HCT116 (cell line): ENCODE data around the gene C10orf90. TPM values are rescaled to one million over a fixed set of nuclear protein-coding genes. Genes with fewer than 3 reads are reported as not detected.

Experiments
- ATAC-seq: fragments of 200-7000 bp; cut with Tn5 transposase; 2 replicates; pipeline ENCODE4 v1.9.1; 2020; ENCODE audit warnings: mild to moderate bottlenecking, moderate library complexity
- BruUV-seq: library from RNA; stranded (reverse); fragments of 400-500 nt; replicated peaks from 2 replicates; lab custom pipeline; 2021; lab: Mats Ljungman, UMichigan
- CTCF ChIA-PET: fragments of 300-600 bp; sonication (Branson Sonifier 250); formaldehyde crosslinking; loops from one replicate; lab custom pipeline; 2021; ENCODE audit warnings: antibody characterized with exemption; lab: Charles Lee
- POLR2A ChIA-PET: fragments of 300-600, 350-600 bp; sonication (Branson Sonifier 250); formaldehyde crosslinking; loops from one replicate; lab custom pipeline; 2021; ENCODE audit warnings: antibody characterized with exemption; lab: Charles Lee
- RAD21 ChIA-PET, 2 experiments: fragments of 300-600 bp; sonication (Branson Sonifier 250); formaldehyde crosslinking; loops; one replicate each; lab custom pipeline; 2023; ENCODE audit warnings: low total read pairs in 2 of 2; ENCODE audit not compliant: uncharacterized antibody in 2 of 2, unreplicated experiment in 2 of 2, low non-redundant PET in 1 of 2; lab: Charles Lee
- DNase-seq: peaks from one replicate; pipeline ENCODE4 v3.0.0-alpha.2; 2010; ENCODE audit warnings: low read depth, low spot score
- H2AFZ ChIP-seq: fragments of 200-600 bp; shearing (Covaris generic), sonication (generic); 2 replicates; pipeline ENCODE4 v1.6.1; 2017; ENCODE audit warnings: low read depth, mixed run types, mixed read lengths, antibody characterized with exemption, low read length; ENCODE audit not compliant: poor library complexity, severe bottlenecking
- H3K27ac ChIP-seq: 2 replicates; pipeline ENCODE4 v1.5.1; 2012; ENCODE audit warnings: low read depth, low read length
- H3K27me3 ChIP-seq: fragments of 200-600 bp; sonication (generic); 2 replicates; pipeline ENCODE4 v1.6.1; 2016; ENCODE audit warnings: mixed run types, low read length, mixed read lengths; ENCODE audit not compliant: insufficient read depth
- H3K36me3 ChIP-seq, 2 experiments: fragments of 200-500 bp in 1 of 2; fragments of 200-600 bp in 1 of 2; sonication (Bioruptor generic) in 1 of 2; sonication (generic) in 1 of 2; 2 replicates each; pipeline versions ENCODE4 v1.5.1 to v1.6.1; 2014 to 2016; ENCODE audit warnings: low read length in 2 of 2, inconsistent platforms in 1 of 2, mixed read lengths in 1 of 2, mixed run types in 1 of 2; ENCODE audit not compliant: insufficient read depth in 2 of 2, control insufficient read depth in 1 of 2
- H3K4me1 ChIP-seq, 2 experiments: fragments of 200-600 bp in 1 of 2; sonication (generic) in 1 of 2; 2 replicates each; pipeline versions ENCODE4 v1.5.1 to v1.6.1; 2012 to 2017; ENCODE audit warnings: low read length in 2 of 2, inconsistent platforms in 1 of 2, mild to moderate bottlenecking in 1 of 2, mixed read lengths in 1 of 2, mixed run types in 1 of 2, moderate library complexity in 1 of 2; ENCODE audit not compliant: insufficient read depth in 2 of 2, control insufficient read depth in 1 of 2
- H3K4me2 ChIP-seq: fragments of 200-600 bp; sonication (generic); 2 replicates; pipeline ENCODE4 v1.6.1; 2017; ENCODE audit warnings: mixed run types, low read length, mixed read lengths
- H3K4me3 ChIP-seq, 2 experiments: fragments of 200-600 bp in 1 of 2; sonication (generic) in 1 of 2; replicated peaks in 1 of 2; 2 replicates each; pipeline ENCODE4 v1.5.1; 2011 to 2016; ENCODE audit warnings: low read length in 2 of 2, control low read depth in 1 of 2, low read depth in 1 of 2, mild to moderate bottlenecking in 1 of 2, mixed read lengths in 1 of 2, mixed run types in 1 of 2
- H3K79me2 ChIP-seq: fragments of 200-600 bp; sonication (generic); 2 replicates; pipeline ENCODE4 v1.6.1; 2017; ENCODE audit warnings: mild to moderate bottlenecking, mixed run types, low read length, moderate library complexity, mixed read lengths; ENCODE audit not compliant: insufficient read depth
- H3K9ac ChIP-seq: fragments of 200-600 bp; sonication (generic); 2 replicates; pipeline ENCODE4 v1.6.1; 2016; ENCODE audit warnings: low read length, mixed read lengths
- H3K9me2 ChIP-seq: fragments of 200-600 bp; sonication (generic), shearing (Covaris generic); 2 replicates; pipeline ENCODE4 v1.6.1; 2017; ENCODE audit warnings: mixed run types, mild to moderate bottlenecking, moderate library complexity; ENCODE audit not compliant: insufficient read depth
- H3K9me3 ChIP-seq, 2 experiments: fragments of 200-500 bp in 1 of 2; fragments of 200-600 bp in 1 of 2; sonication (Bioruptor generic) in 1 of 2; sonication (generic) in 1 of 2; 2 replicates each; pipeline ENCODE4 v1.6.1; 2014 to 2017; ENCODE audit warnings: low read length in 2 of 2, mixed read lengths in 2 of 2, inconsistent platforms in 1 of 2, low read depth in 1 of 2, mild to moderate bottlenecking in 1 of 2, mixed run types in 1 of 2, moderate library complexity in 1 of 2; ENCODE audit not compliant: control insufficient read depth in 1 of 2, insufficient read depth in 1 of 2
- H4K20me1 ChIP-seq: fragments of 200-600 bp; sonication (generic), shearing (Covaris generic); 2 replicates; pipeline ENCODE4 v1.6.1; 2017; ENCODE audit warnings: mixed run types, mild to moderate bottlenecking, moderate library complexity; ENCODE audit not compliant: insufficient read depth
- ATF3 ChIP-seq: IDR thresholded peaks from 2 replicates; pipeline ENCODE4 v1.6.1; 2012
- CEBPB ChIP-seq: IDR thresholded peaks from 2 replicates; pipeline ENCODE4 v1.6.1; 2012; ENCODE audit warnings: low read depth
- EGR1 ChIP-seq: IDR thresholded peaks from 2 replicates; pipeline ENCODE4 v1.6.1; 2012; ENCODE audit warnings: low read depth
- EZH2phosphoT487 ChIP-seq: fragments of 200-600 bp; IDR thresholded peaks from 2 replicates; pipeline ENCODE4 v1.6.1; 2018; ENCODE audit warnings: antibody characterized with exemption, borderline replicate concordance
- JUND ChIP-seq: IDR thresholded peaks from 2 replicates; pipeline ENCODE4 v1.6.1; 2012
- MAX ChIP-seq: IDR thresholded peaks from 2 replicates; pipeline ENCODE4 v1.6.1; 2012
- POLR2A ChIP-seq: IDR thresholded peaks from 2 replicates; pipeline ENCODE4 v1.7.0; 2011; ENCODE audit warnings: borderline replicate concordance; ENCODE audit not compliant: insufficient read depth, insufficient read length; ENCODE audit errors: extremely low read depth
- POLR2AphosphoS5 ChIP-seq: IDR thresholded peaks from 2 replicates; pipeline ENCODE4 v1.6.1; 2011; ENCODE audit warnings: mild to moderate bottlenecking, low read depth, low read length, moderate library complexity
- REST ChIP-seq: IDR thresholded peaks from 2 replicates; pipeline ENCODE4 v1.6.1; 2012; ENCODE audit warnings: low read depth
- SIN3A ChIP-seq: IDR thresholded peaks from 2 replicates; pipeline ENCODE4 v1.6.1; 2012; ENCODE audit warnings: low read depth
- SRF ChIP-seq: IDR thresholded peaks from 2 replicates; pipeline ENCODE4 v1.6.1; 2012; ENCODE audit warnings: low read depth
- ZNF274 ChIP-seq: fragments of 200-500 bp; sonication (Bioruptor generic); IDR thresholded peaks from 2 replicates; pipeline ENCODE4 v1.6.1; 2014; ENCODE audit warnings: mild to moderate bottlenecking, low read depth, low read length, inconsistent platforms
- intact Hi-C: fragments of 100-400 bp; cut with micrococcal nuclease; formaldehyde crosslinking; loops from 2 replicates; pipeline ENCODE4 v1.10.0; 2022
- total RNA-seq: library from RNA; stranded (reverse); gene quantifications from one replicate; pipeline ENCODE4 v1.2.1, GENCODE V29; 2021; ENCODE audit not compliant: unreplicated experiment
- TF ChIP-seq, protein P1 (sequence below): IDR thresholded peaks from 2 replicates; pipeline ENCODE4 v1.6.1; 2011; ENCODE audit warnings: mild to moderate bottlenecking, low read length, moderate library complexity; ENCODE audit not compliant: insufficient replicate concordance; ENCODE audit errors: extremely low read depth

C10orf90 gene
- total RNA-seq, 1 experiment from 2014 or later, result not detected

DNA sequence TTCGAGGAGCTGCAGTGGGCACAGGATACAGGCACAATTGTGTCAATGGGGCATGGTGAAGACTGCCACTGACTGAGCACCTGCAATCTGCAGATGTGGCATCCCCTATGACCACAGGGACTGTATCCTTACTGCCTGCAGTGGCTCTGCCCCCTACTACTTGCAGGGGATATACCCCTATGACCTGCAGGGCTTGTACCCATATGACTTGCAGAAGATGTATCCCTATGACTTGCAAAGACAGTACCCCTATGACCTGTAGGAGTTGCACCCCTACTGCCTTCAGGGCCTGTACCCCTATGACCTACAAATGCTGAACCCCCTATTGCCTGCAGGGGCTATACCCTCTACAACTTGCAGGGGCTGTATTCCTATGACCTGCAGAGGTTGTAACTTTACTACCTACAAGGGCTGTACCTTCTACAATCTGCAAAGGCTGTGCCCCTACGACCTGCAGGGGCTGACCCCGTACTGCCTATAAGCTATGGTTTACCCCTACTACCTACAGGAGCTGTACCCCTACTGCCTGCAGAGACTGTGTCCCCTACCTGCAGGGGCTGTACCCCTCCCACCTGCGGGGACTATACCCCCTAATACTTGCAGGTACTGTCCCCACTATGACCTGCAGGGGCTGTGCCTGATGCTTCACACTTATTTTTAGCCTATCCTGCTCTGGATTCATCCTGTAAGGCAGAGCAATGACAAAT, 216.3 kb downstream of the C10orf90 start:
- Histone ChIP-seq H3K9me3 (no peaks in the 10 kb centered on the region), H2AFZ (no peak overlapping the region), H3K27ac (no peak overlapping the region), H4K20me1 (no peaks in the 10 kb centered on the region), H3K9me2 (no peaks in the 10 kb centered on the region), H3K79me2 (no peaks in the 10 kb centered on the region), H3K4me1 (peaks cover 0 to under 1% of the 10 kb centered on the region in 2 experiments; a peak in 1 of 4 replicates), H3K4me3 (no peak overlapping the region), H3K27me3 (peaks cover 72% of the 10 kb centered on the region), H3K4me2 (no peak overlapping the region), H3K9ac (no peak overlapping the region), H3K36me3 (no peaks in the 10 kb centered on the region)
- DNase-seq (no peak), ATAC-seq (no peak)
- no peak for TF ChIP-seq POLR2A
- TF ChIP-seq ZNF274, result no peak
- TF ChIP-seq CEBPB, result no peak
- no peak for TF ChIP-seq JUND
- TF ChIP-seq POLR2AphosphoS5, result no peak
- POLR2A ChIA-PET, result no interaction called here
- no TSS peak for BruUV-seq
- intact Hi-C loops, result no loop called here
- RAD21 ChIA-PET, result no interaction called here
- CTCF ChIA-PET, result no interaction called here

DNA sequence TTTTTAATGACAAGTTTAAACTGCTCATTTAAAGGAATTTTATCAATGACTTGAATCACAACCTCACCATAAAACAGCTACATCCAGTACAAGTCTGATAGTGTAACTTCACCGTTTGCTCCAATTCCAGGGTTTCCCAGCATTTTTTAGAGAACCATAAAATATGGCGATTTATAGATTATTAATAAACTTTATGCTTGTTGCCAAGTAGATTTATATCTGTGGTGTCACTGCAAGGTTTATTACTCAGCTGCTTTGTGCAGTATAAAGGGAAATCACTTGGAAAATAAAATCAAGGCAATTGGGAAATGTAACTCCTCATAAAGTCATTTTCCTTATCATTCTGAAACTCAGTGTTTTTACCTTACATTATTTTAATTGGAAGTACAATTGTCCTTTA, 218.2 kb downstream of the C10orf90 start:
- Histone ChIP-seq H3K9me3 (no peaks in the 10 kb centered on the region), H3K27me3 (peaks cover 63% of the 10 kb centered on the region), H4K20me1 (no peaks in the 10 kb centered on the region), H3K79me2 (no peaks in the 10 kb centered on the region), H3K9me2 (no peaks in the 10 kb centered on the region), H2AFZ (no peak overlapping the region), H3K9ac (no peak overlapping the region), H3K4me2 (no peak overlapping the region), H3K36me3 (no peaks in the 10 kb centered on the region), H3K27ac (no peak overlapping the region), H3K4me1 (no peaks in the 10 kb centered on the region), H3K4me3 (no peak overlapping the region)
- intact Hi-C loops, result no loop called here
- no TSS peak for BruUV-seq
- CTCF ChIA-PET, result no interaction called here
- DNase-seq (no peak), ATAC-seq (no peak)
- POLR2A ChIA-PET, result no interaction called here
- RAD21 ChIA-PET, result no interaction called here
- no peak for TF ChIP-seq EGR1
- TF ChIP-seq POLR2AphosphoS5, result no peak
- no peak for TF ChIP-seq ATF3
- no peak for TF ChIP-seq SIN3A
- TF ChIP-seq, protein P1, sequence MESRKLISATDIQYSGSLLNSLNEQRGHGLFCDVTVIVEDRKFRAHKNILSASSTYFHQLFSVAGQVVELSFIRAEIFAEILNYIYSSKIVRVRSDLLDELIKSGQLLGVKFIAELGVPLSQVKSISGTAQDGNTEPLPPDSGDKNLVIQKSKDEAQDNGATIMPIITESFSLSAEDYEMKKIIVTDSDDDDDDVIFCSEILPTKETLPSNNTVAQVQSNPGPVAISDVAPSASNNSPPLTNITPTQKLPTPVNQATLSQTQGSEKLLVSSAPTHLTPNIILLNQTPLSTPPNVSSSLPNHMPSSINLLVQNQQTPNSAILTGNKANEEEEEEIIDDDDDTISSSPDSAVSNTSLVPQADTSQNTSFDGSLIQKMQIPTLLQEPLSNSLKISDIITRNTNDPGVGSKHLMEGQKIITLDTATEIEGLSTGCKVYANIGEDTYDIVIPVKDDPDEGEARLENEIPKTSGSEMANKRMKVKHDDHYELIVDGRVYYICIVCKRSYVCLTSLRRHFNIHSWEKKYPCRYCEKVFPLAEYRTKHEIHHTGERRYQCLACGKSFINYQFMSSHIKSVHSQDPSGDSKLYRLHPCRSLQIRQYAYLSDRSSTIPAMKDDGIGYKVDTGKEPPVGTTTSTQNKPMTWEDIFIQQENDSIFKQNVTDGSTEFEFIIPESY, result no peak
- no peak for TF ChIP-seq SRF
- no peak for TF ChIP-seq REST
- no peak for TF ChIP-seq EZH2phosphoT487
- no peak for TF ChIP-seq JUND
- TF ChIP-seq MAX, result no peak
